ENCODE measurements around the gene LAMB4.

DNA sequence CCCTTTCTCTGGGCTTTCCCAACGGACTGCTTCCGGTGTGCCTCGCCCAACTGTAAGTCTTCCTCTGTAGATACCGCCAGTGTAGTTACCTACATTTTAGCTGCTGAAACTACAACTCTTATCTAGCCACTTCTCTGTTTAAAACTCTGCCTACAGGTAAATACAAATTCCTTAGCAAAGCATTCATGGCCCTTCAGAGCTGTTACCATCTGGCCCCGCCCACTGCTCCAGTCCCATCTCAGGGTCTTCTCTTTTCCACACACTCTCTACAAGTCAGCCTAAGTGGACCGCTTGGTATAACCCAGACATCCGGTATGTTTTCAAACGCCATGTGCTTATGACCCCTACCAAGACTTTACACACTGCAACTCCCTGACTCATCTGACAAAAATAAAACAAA is 41.0 kb upstream of the LAMB4 start:
- TF ChIP-seq, protein P1, sequence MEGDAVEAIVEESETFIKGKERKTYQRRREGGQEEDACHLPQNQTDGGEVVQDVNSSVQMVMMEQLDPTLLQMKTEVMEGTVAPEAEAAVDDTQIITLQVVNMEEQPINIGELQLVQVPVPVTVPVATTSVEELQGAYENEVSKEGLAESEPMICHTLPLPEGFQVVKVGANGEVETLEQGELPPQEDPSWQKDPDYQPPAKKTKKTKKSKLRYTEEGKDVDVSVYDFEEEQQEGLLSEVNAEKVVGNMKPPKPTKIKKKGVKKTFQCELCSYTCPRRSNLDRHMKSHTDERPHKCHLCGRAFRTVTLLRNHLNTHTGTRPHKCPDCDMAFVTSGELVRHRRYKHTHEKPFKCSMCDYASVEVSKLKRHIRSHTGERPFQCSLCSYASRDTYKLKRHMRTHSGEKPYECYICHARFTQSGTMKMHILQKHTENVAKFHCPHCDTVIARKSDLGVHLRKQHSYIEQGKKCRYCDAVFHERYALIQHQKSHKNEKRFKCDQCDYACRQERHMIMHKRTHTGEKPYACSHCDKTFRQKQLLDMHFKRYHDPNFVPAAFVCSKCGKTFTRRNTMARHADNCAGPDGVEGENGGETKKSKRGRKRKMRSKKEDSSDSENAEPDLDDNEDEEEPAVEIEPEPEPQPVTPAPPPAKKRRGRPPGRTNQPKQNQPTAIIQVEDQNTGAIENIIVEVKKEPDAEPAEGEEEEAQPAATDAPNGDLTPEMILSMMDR (conservative IDR thresholded peaks at IDR 0.05), result no peak
- TF ChIP-seq ZFX (IDR thresholded peaks at IDR 0.05), result no peak

All from C4-2B (cell line).